ENCODE data around the gene FAM83D. TPM values are rescaled to one million over a fixed set of nuclear protein-coding genes. Genes with fewer than 3 reads are reported as not detected.

Gene FAM83D
- total RNA-seq, 2 experiments from 2014 or later = 1.8 to 1.9 TPM

- H3K36me3 ChIP-seq (ENCODE audit: insufficient read depth, low read length) = no peaks in the 10 kb centered on the region
- H3K27me3 ChIP-seq (ENCODE audit: control insufficient read depth in 1 of 2, insufficient read depth in 2 of 2, low read length in 2 of 2) = no peaks in the 10 kb centered on the region
- Mint-ChIP-seq H3K4me1 (ENCODE audit: low read depth) (no peaks in the 10 kb centered on the region), H3K9me3 (no peaks in the 10 kb centered on the region), H3K36me3 (ENCODE audit: low read depth) (no peaks in the 10 kb centered on the region), H3K27ac (no peak overlapping the region), H3K4me3 (no peak overlapping the region), H3K27me3 (no peaks in the 10 kb centered on the region)
- no peak overlapping the region for H3K4me3 ChIP-seq (ENCODE audit: low read length)
- no peak for TF ChIP-seq CTCF (IDR thresholded peaks at IDR 0.05)
- POLR2A ChIA-PET = no interaction called here
- CTCF ChIA-PET = interaction anchor here (1.0 to 1.2 kb wide), 2 partner anchors 11 to 24 kb away, joined by 3 read pairs; partner anchors contain the start of gene FAM83D
- ATAC-seq (ENCODE audit: poor library complexity) = no peak
- no peak overlapping the region for H3K27ac ChIP-seq (ENCODE audit: low read depth in 1 of 2, low read length in 2 of 2)
- no peak for DNase-seq
- intact Hi-C loops (cut with DNase I, micrococcal nuclease) = no loop called here
- H3K4me1 ChIP-seq (ENCODE audit: insufficient read depth, low read length) = no peaks in the 10 kb centered on the region
- H3K9me3 ChIP-seq (ENCODE audit: control insufficient read depth in 1 of 2, insufficient read depth in 1 of 2, low read length in 2 of 2) = no peaks in the 10 kb centered on the region
Measured at GRCh38 chr20:38937000-38937399, 10.8 kb downstream of the FAM83D start.

GRCh38 chr20:38937978-38938473 lies 11.8 kb downstream of the FAM83D start:
- ChIA-PET POLR2A (no interaction called here), CTCF (interaction anchor here (1.0 kb wide), 1 partner anchor 12 kb away, joined by 3 read pairs; the partner anchor contains the start of gene FAM83D)
- Mint-ChIP-seq H3K4me3 (no peak overlapping the region), H3K27me3 (no peaks in the 10 kb centered on the region), H3K36me3 (ENCODE audit: low read depth) (no peaks in the 10 kb centered on the region), H3K4me1 (ENCODE audit: low read depth) (no peaks in the 10 kb centered on the region), H3K9me3 (no peaks in the 10 kb centered on the region), H3K27ac (no peak overlapping the region)
- intact Hi-C loops (cut with DNase I, micrococcal nuclease) = no loop called here
- DNase-seq (no peak), ATAC-seq (ENCODE audit: poor library complexity) (no peak)
- H3K4me1 ChIP-seq (ENCODE audit: insufficient read depth, low read length) = no peaks in the 10 kb centered on the region
- H3K4me3 ChIP-seq (ENCODE audit: low read length) = no peak overlapping the region
- H3K36me3 ChIP-seq (ENCODE audit: insufficient read depth, low read length) = no peaks in the 10 kb centered on the region
- TF ChIP-seq CTCF (IDR thresholded peaks at IDR 0.05) = no peak
- H3K9me3 ChIP-seq (ENCODE audit: control insufficient read depth in 1 of 2, insufficient read depth in 1 of 2, low read length in 2 of 2) = no peaks in the 10 kb centered on the region
- H3K27ac ChIP-seq (ENCODE audit: low read depth in 1 of 2, low read length in 2 of 2) = no peak overlapping the region
- H3K27me3 ChIP-seq (ENCODE audit: control insufficient read depth in 1 of 2, insufficient read depth in 2 of 2, low read length in 2 of 2) = no peaks in the 10 kb centered on the region

GRCh38 chr20:38939686-38940085 lies 13.5 kb downstream of the FAM83D start:
- H3K27ac Mint-ChIP-seq = no peak overlapping the region
- intact Hi-C loops (cut with DNase I, micrococcal nuclease) = no loop called here
- Histone ChIP-seq H3K4me1 (ENCODE audit: insufficient read depth, low read length) (no peaks in the 10 kb centered on the region), H3K27ac (ENCODE audit: low read depth in 1 of 2, low read length in 2 of 2) (no peak overlapping the region), H3K27me3 (ENCODE audit: control insufficient read depth in 1 of 2, insufficient read depth in 2 of 2, low read length in 2 of 2) (no peaks in the 10 kb centered on the region), H3K4me3 (ENCODE audit: low read length) (no peak overlapping the region), H3K36me3 (ENCODE audit: insufficient read depth, low read length) (peaks cover 3% of the 10 kb centered on the region), H3K9me3 (ENCODE audit: control insufficient read depth in 1 of 2, insufficient read depth in 1 of 2, low read length in 2 of 2) (no peaks in the 10 kb centered on the region)
- no peaks in the 10 kb centered on the region for H3K9me3 Mint-ChIP-seq
- H3K27me3 Mint-ChIP-seq = no peaks in the 10 kb centered on the region
- ChIA-PET POLR2A (no interaction called here), CTCF (no interaction called here)
- TF ChIP-seq CTCF (IDR thresholded peaks at IDR 0.05) = no peak
- DNase-seq (no peak), ATAC-seq (ENCODE audit: poor library complexity) (no peak)
- no peak overlapping the region for H3K4me3 Mint-ChIP-seq
- H3K4me1 Mint-ChIP-seq (ENCODE audit: low read depth) = no peaks in the 10 kb centered on the region
- no peaks in the 10 kb centered on the region for H3K36me3 Mint-ChIP-seq (ENCODE audit: low read depth)
